Activated CD4-positive, CD25-positive, alpha-beta regulatory T cell treated with anti-CD3 and anti-CD28 coated beads, Interleukin-2, amount 50 U/mL, for 72 hours (primary cell): ENCODE measurements around the gene BTN3A1.
"Not testable (repeated sequence)": the region's sequence is repeated elsewhere in the genome, so short reads cannot be mapped to it uniquely, and the experiment has no call there.

Source experiments
- DNase-seq: peaks from one replicate; pipeline ENCODE4 v3.0.0; 2021

Gene BTN3A1

GRCh38 chr6:26401987-26402658 is at the start of gene BTN3A1:
Gene BTN3A1, plus strand, starts transcription at chr6:26402275. Its CDS starts 3,289 bp downstream, at chr6:26405564.
- DNase-seq = peak; percentile 64

- DNase-seq = no peak
Measured at GRCh38 chr6:26352315-26352714, 49.8 kb upstream of the BTN3A1 start.

GRCh38 chr6:26354162-26354561 is 47.9 kb upstream of the BTN3A1 start:
- no peak for DNase-seq

GRCh38 chr6:26355366-26355765 is 46.7 kb upstream of the BTN3A1 start:
- no peak for DNase-seq

- not testable (repeated sequence) for DNase-seq
Measured at GRCh38 chr6:26357543-26357942, 44.5 kb upstream of the BTN3A1 start.

GRCh38 chr6:26358511-26358981 is 43.5 kb upstream of the BTN3A1 start:
- no peak for DNase-seq

- no peak for DNase-seq
Measured at GRCh38 chr6:26359765-26360164, 42.3 kb upstream of the BTN3A1 start.

GRCh38 chr6:26360451-26361416 is 41.3 kb upstream of the BTN3A1 start:
- DNase-seq = no peak

- DNase-seq = no peak
Measured at GRCh38 chr6:26361544-26361943, 40.5 kb upstream of the BTN3A1 start.

- no peak for DNase-seq
Measured at GRCh38 chr6:26362093-26362835, 39.8 kb upstream of the BTN3A1 start.

- DNase-seq = no peak
Measured at GRCh38 chr6:26362836-26363220, 39.2 kb upstream of the BTN3A1 start.

GRCh38 chr6:26363882-26364701 is 38.0 kb upstream of the BTN3A1 start:
- no peak for DNase-seq

GRCh38 chr6:26365633-26365995 is 36.5 kb upstream of the BTN3A1 start:
- DNase-seq = no peak

GRCh38 chr6:26366504-26366903 is 35.6 kb upstream of the BTN3A1 start:
- no peak for DNase-seq

- no peak for DNase-seq
Measured at GRCh38 chr6:26367114-26367513, 35.0 kb upstream of the BTN3A1 start.

GRCh38 chr6:26371813-26372212 is 30.3 kb upstream of the BTN3A1 start:
- not testable (repeated sequence) for DNase-seq

GRCh38 chr6:26372308-26373144 is 29.5 kb upstream of the BTN3A1 start:
- no peak for DNase-seq

- no peak for DNase-seq
Measured at GRCh38 chr6:26375270-26375669, 26.8 kb upstream of the BTN3A1 start.

- no peak for DNase-seq
Measured at GRCh38 chr6:26377719-26378118, 24.4 kb upstream of the BTN3A1 start.

GRCh38 chr6:26378143-26378542 is 23.9 kb upstream of the BTN3A1 start:
- not testable (repeated sequence) for DNase-seq

GRCh38 chr6:26379292-26379691 is 22.8 kb upstream of the BTN3A1 start:
- no peak for DNase-seq
